GM23248 (cell line): ENCODE data around the gene CUX1. TPM values are rescaled to one million over a fixed set of nuclear protein-coding genes. Genes with fewer than 3 reads are reported as not detected.

Source experiments
- DNase-seq: peaks from one replicate; pipeline ENCODE4 v3.0.0-alpha.2; 2015
- H2AFZ ChIP-seq: fragments of 200-600 bp; sonication (generic); 2 replicates; pipeline ENCODE4 v1.6.1; 2016; ENCODE audit warnings: antibody characterized with exemption
- H3F3A ChIP-seq: fragments of 200-600 bp; sonication (generic); 2 replicates; pipeline ENCODE4 v1.6.1; 2016; ENCODE audit warnings: mild to moderate bottlenecking, antibody characterized with exemption, mixed run types; ENCODE audit not compliant: insufficient read depth
- H3K27ac ChIP-seq: fragments of 200-600 bp; sonication (generic); 2 replicates; pipeline ENCODE4 v1.5.1; 2016; ENCODE audit warnings: mild to moderate bottlenecking
- H3K27me3 ChIP-seq: fragments of 200-600 bp; sonication (generic); replicated peaks from 2 replicates; pipeline ENCODE4 v1.6.1; 2016; ENCODE audit warnings: mild to moderate bottlenecking; ENCODE audit not compliant: insufficient read depth
- H3K36me3 ChIP-seq: fragments of 200-600 bp; sonication (generic); 2 replicates; pipeline ENCODE4 v1.6.1; 2016; ENCODE audit warnings: low read depth, mild to moderate bottlenecking
- H3K4me1 ChIP-seq: fragments of 200-600 bp; sonication (generic); 2 replicates; pipeline ENCODE4 v1.6.1; 2016; ENCODE audit warnings: mild to moderate bottlenecking; ENCODE audit not compliant: insufficient read depth
- H3K4me2 ChIP-seq: fragments of 200-600 bp; sonication (generic); one replicate; pipeline ENCODE4 v1.6.1; 2016; ENCODE audit warnings: mild to moderate bottlenecking; ENCODE audit not compliant: unreplicated experiment
- H3K4me3 ChIP-seq: fragments of 200-600 bp; sonication (generic); 2 replicates; pipeline ENCODE4 v1.5.1; 2016; ENCODE audit warnings: mild to moderate bottlenecking
- H3K79me2 ChIP-seq: fragments of 200-600 bp; sonication (generic); 2 replicates; pipeline ENCODE4 v1.6.1; 2016; ENCODE audit warnings: mild to moderate bottlenecking; ENCODE audit not compliant: insufficient read depth
- H3K9ac ChIP-seq: fragments of 200-600 bp; sonication (generic); 2 replicates; pipeline ENCODE4 v1.6.1; 2016; ENCODE audit warnings: mild to moderate bottlenecking
- H3K9me2 ChIP-seq: fragments of 200-600 bp; sonication (generic); 2 replicates; pipeline ENCODE4 v1.6.1; 2016; ENCODE audit warnings: mixed run types, mild to moderate bottlenecking, moderate library complexity; ENCODE audit not compliant: insufficient read depth
- H3K9me3 ChIP-seq: fragments of 200-600 bp; sonication (generic); one replicate; pipeline ENCODE4 v1.6.1; 2017; ENCODE audit warnings: low read depth
- H4K20me1 ChIP-seq: fragments of 200-600 bp; sonication (generic); 2 replicates; pipeline ENCODE4 v1.6.0; 2016; ENCODE audit not compliant: insufficient read depth
- EZH2 ChIP-seq: fragments of 200-600 bp; sonication (generic); IDR thresholded peaks from 2 replicates; pipeline ENCODE4 v1.6.1; 2018; ENCODE audit warnings: antibody characterized with exemption, mild to moderate bottlenecking; ENCODE audit not compliant: insufficient read depth, poor library complexity, severe bottlenecking
- EZH2phosphoT487 ChIP-seq: fragments of 200-600 bp; sonication (generic); IDR thresholded peaks from 2 replicates; pipeline ENCODE4 v1.6.1; 2018; ENCODE audit warnings: antibody characterized with exemption, moderate library complexity, mild to moderate bottlenecking, low read depth; ENCODE audit not compliant: insufficient read depth
- WGBS, 2 experiments: methylation state at CpG; one replicate each; pipeline ENCODE4 v1.1.6; 2015 to 2017; ENCODE audit warnings: low lambda C conversion rate in 2 of 2, low coverage in 1 of 2; ENCODE audit errors: missing lambda C conversion rate in 2 of 2; 5-methylcytosine and 5-hydroxymethylcytosine counted together
- in situ Hi-C: fragments of 300-500 bp; cut with MboI; formaldehyde crosslinking; loops from 2 replicates; pipeline ENCODE4 v1.15.0; 2020
- polyA plus RNA-seq: library from polyadenylated mRNA; unstranded; fragments of >200 nt; fragmentation: Nextera tagmentation; extraction: Ambion mirVana; gene quantifications from 2 replicates; pipeline ENCODE4 v1.2.1, GENCODE V29; 2016
- total RNA-seq: library from RNA; depleted of rRNA; stranded (reverse); fragments of >200 nt; shearing (Covaris generic); gene quantifications from 2 replicates; pipeline ENCODE4 v1.2.3, GENCODE V29; 2014

Gene CUX1
- total and polyA plus RNA-seq, 2 experiments from 2014 or later, result 30.2 to 34.9 TPM

DNA sequence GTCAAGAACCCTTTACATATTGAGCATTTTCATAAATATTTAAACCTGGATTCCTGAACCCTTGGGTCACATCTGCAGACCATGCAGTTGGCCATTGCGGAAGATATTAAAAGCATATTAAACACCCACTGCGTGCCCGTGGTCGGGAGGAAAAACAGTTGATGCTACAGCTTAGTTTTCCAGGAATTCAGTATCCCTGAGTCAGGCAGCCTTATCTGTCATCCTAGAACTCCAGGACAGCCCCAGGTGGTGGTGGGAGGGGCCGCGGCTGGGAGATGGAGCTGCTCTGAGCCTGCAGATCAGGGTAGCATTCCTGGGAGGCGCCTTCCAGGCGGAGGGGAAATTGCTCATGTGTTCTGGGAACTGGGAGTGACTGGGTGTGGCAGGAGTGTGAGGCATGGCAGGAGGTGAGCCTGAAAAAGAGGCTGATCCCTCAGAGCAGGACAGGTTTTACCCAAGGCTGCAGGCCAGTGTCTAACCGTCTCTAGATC is 246.3 kb downstream of the CUX1 start:
- no peaks in the 10 kb centered on the region for H3K9me3 ChIP-seq
- no peaks in the 10 kb centered on the region for H3F3A ChIP-seq
- no peak overlapping the region for H3K4me3 ChIP-seq
- in situ Hi-C loops, result no loop called here
- no peaks in the 10 kb centered on the region for H3K9me2 ChIP-seq
- H3K27me3 ChIP-seq, result no peaks in the 10 kb centered on the region
- H3K4me2 ChIP-seq, result no peak overlapping the region
- peak; percentile 55 for DNase-seq
- H4K20me1 ChIP-seq, result no peaks in the 10 kb centered on the region
- TF ChIP-seq EZH2phosphoT487, result no peak
- TF ChIP-seq EZH2, result no peak
- peaks cover 10% of the 10 kb centered on the region; the same call in 1 of the 2 replicates for H3K4me1 ChIP-seq
- H3K27ac ChIP-seq, result no peak overlapping the region
- no peak overlapping the region for H3K9ac ChIP-seq
- H3K36me3 ChIP-seq, result no peaks in the 10 kb centered on the region
- 34 to 37% methylated on average over 9 of the region's 9 CpGs for WGBS, 2 experiments
- H3K79me2 ChIP-seq, result no peaks in the 10 kb centered on the region
- no peak overlapping the region for H2AFZ ChIP-seq

- Histone ChIP-seq H3K27me3 (no peaks in the 10 kb centered on the region), H3K79me2 (no peaks in the 10 kb centered on the region), H3K4me3 (no peak overlapping the region), H3K27ac (peak overlapping the region; percentile 12; the same call in 1 of the 2 replicates), H3F3A (no peaks in the 10 kb centered on the region), H4K20me1 (no peaks in the 10 kb centered on the region), H3K4me1 (peaks cover 10% of the 10 kb centered on the region; the same call in 1 of the 2 replicates), H2AFZ (no peak overlapping the region), H3K9ac (no peak overlapping the region), H3K9me2 (no peaks in the 10 kb centered on the region), H3K4me2 (no peak overlapping the region), H3K9me3 (no peaks in the 10 kb centered on the region), H3K36me3 (no peaks in the 10 kb centered on the region)
- no peak for TF ChIP-seq EZH2
- no peak for TF ChIP-seq EZH2phosphoT487
- in situ Hi-C loops, result no loop called here
- 70 to 76% methylated on average over 12 of the region's 12 CpGs for WGBS, 2 experiments
- peak; percentile 42 for DNase-seq
Observed at GRCh38 chr7:102064361-102065025, 247.1 kb downstream of the CUX1 start.

GRCh38 chr7:102065226-102065625 is 247.8 kb downstream of the CUX1 start:
- Histone ChIP-seq H2AFZ (no peak overlapping the region), H4K20me1 (no peaks in the 10 kb centered on the region), H3K4me3 (no peak overlapping the region), H3K4me2 (no peak overlapping the region), H3K9me3 (no peaks in the 10 kb centered on the region), H3K9me2 (no peaks in the 10 kb centered on the region), H3K27me3 (no peaks in the 10 kb centered on the region), H3K4me1 (peaks cover 10% of the 10 kb centered on the region; the same call in 1 of the 2 replicates), H3K79me2 (no peaks in the 10 kb centered on the region), H3K9ac (no peak overlapping the region), H3K36me3 (no peaks in the 10 kb centered on the region), H3K27ac (no peak overlapping the region), H3F3A (no peaks in the 10 kb centered on the region)
- in situ Hi-C loops, result no loop called here
- no peak for TF ChIP-seq EZH2
- TF ChIP-seq EZH2phosphoT487, result no peak
- DNase-seq, result no peak
- WGBS, 2 experiments, result 95 to 97% methylated on average over 6 of the region's 6 CpGs

- in situ Hi-C loops, result no loop called here
Observed at GRCh38 chr7:102066476-102066875, 249.1 kb downstream of the CUX1 start.

More at GRCh38 chr7:102066476-102066875, 249.1 kb downstream of the CUX1 start:
- DNase-seq, result no peak
- no peaks in the 10 kb centered on the region for H4K20me1 ChIP-seq
- H3K79me2 ChIP-seq, result no peaks in the 10 kb centered on the region
- no peak overlapping the region for H3K4me3 ChIP-seq
- no peak overlapping the region for H3K4me2 ChIP-seq
- 95 to 96% methylated on average over 9 of the region's 9 CpGs for WGBS, 2 experiments
- H3K9me2 ChIP-seq, result no peaks in the 10 kb centered on the region
- H3K9me3 ChIP-seq, result no peaks in the 10 kb centered on the region
- H3K27ac ChIP-seq, result no peak overlapping the region
- no peak overlapping the region for H2AFZ ChIP-seq
- H3K36me3 ChIP-seq, result no peaks in the 10 kb centered on the region
- H3K9ac ChIP-seq, result no peak overlapping the region
- H3K27me3 ChIP-seq, result no peaks in the 10 kb centered on the region
- H3F3A ChIP-seq, result no peaks in the 10 kb centered on the region
- TF ChIP-seq EZH2 (no peak), EZH2phosphoT487 (no peak)
- peaks cover 10% of the 10 kb centered on the region; the same call in 1 of the 2 replicates for H3K4me1 ChIP-seq
